Breast epithelium (tissue), 4 donors: ENCODE data around the gene CTNNA3. TPM values are rescaled to one million over a fixed set of nuclear protein-coding genes. Genes with fewer than 3 reads are reported as not detected.

Experiments
- DNase-seq, 2 donors: peaks; one replicate each; pipeline ENCODE4 v3.0.0-alpha.2; 2019; ENCODE audit warnings: low spot score in 2 of 2
- H3K27ac ChIP-seq, 2 donors: fragments of 200-600 bp; sonication (generic) in 1 of 2; one replicate each; pipeline ENCODE4 v1.5.1; 2016 to 2019; ENCODE audit warnings: mild to moderate bottlenecking in 1 of 2
- H3K27me3 ChIP-seq, 2 donors: fragments of 200-600 bp; sonication (generic) in 1 of 2; one replicate each; pipeline versions ENCODE4 v1.5.1 to v1.6.0; 2017 to 2019; ENCODE audit warnings: control low read depth in 1 of 2, mild to moderate bottlenecking in 1 of 2
- H3K36me3 ChIP-seq: fragments of 200-600 bp; one replicate; pipeline ENCODE4 v1.5.1; 2019
- H3K4me1 ChIP-seq, 2 donors: fragments of 200-600 bp; sonication (generic); one replicate each; pipeline ENCODE4 v1.5.1; 2016 to 2019; ENCODE audit warnings: control low read depth in 1 of 2
- H3K4me3 ChIP-seq, 3 donors: fragments of 200-600 bp; sonication (generic); 1 replicate in 2 of 3; 2 replicates in 1 of 3; pipeline ENCODE4 v1.5.1; 2016 to 2019; ENCODE audit warnings: mild to moderate bottlenecking in 3 of 3, moderate library complexity in 2 of 3
- H3K9me3 ChIP-seq, 2 donors: fragments of 200-600 bp; sonication (generic) in 1 of 2; one replicate each; pipeline ENCODE4 v1.5.1; 2016 to 2019; ENCODE audit warnings: control low read depth in 1 of 2
- POLR2A ChIP-seq: fragments of 450-650 bp; IDR thresholded peaks from one replicate; pipeline ENCODE4 v1.6.1; 2016; ENCODE audit warnings: antibody characterized with exemption, mild to moderate bottlenecking, moderate library complexity
- POLR2AphosphoS5 ChIP-seq, 3 donors: sonication (generic); formaldehyde crosslinking; IDR thresholded peaks; one replicate each; pipeline ENCODE4 v1.6.1; 2017; ENCODE audit warnings: antibody characterized with exemption in 3 of 3
- intact Hi-C: fragments of 100-400 bp; cut with DNase I; formaldehyde crosslinking; loops from one replicate; pipeline ENCODE4 v1.15.1; 2023; ENCODE audit warnings: low total_unique reads
- total RNA-seq, 3 donors: library from RNA; depleted of rRNA; stranded (reverse); fragments of >200 nt; gene quantifications; one replicate each; pipeline ENCODE4 v1.1.0, GENCODE V29; 2016
- TF ChIP-seq, protein P1 (sequence below), 3 donors: fragments of 450-650 bp; IDR thresholded peaks; one replicate each; pipeline ENCODE4 v1.5.1; 2016 to 2017; ENCODE audit warnings: antibody characterized with exemption in 3 of 3, mild to moderate bottlenecking in 3 of 3, moderate library complexity in 3 of 3

The CTNNA3 gene
- total RNA-seq, 3 donors from 2014 or later: 0.33 to 1.1 (median 0.59) TPM

DNA sequence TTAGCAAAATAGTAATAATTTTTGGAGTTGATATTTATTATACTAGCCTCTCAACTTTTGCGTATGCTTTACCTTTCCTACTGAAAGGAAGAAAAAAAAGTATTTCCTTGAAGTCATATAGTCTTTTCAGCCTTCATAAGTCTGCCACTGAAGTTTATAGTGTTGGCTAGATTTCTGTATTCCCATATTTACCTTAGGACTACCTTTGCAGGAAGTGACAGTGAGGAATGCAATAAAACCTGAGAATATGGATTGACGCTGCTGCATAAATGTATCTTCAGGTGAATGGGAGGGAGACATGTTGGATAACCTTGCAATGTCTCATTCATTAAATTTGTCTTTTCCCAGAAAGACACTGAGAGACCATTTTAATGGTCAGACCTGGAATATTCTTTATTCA lies 776.7 kb downstream of the CTNNA3 start:
- Histone ChIP-seq H3K27ac (no peak overlapping the region), H3K36me3 (no peaks in the 10 kb centered on the region), H3K4me1 (no peaks in the 10 kb centered on the region), H3K27me3 (no peaks in the 10 kb centered on the region), H3K4me3 (no peak overlapping the region), H3K9me3 (no peaks in the 10 kb centered on the region)
- TF ChIP-seq POLR2AphosphoS5 (IDR thresholded peaks at IDR 0.05) (no peak), POLR2A (no peak)
- TF ChIP-seq, protein P1, sequence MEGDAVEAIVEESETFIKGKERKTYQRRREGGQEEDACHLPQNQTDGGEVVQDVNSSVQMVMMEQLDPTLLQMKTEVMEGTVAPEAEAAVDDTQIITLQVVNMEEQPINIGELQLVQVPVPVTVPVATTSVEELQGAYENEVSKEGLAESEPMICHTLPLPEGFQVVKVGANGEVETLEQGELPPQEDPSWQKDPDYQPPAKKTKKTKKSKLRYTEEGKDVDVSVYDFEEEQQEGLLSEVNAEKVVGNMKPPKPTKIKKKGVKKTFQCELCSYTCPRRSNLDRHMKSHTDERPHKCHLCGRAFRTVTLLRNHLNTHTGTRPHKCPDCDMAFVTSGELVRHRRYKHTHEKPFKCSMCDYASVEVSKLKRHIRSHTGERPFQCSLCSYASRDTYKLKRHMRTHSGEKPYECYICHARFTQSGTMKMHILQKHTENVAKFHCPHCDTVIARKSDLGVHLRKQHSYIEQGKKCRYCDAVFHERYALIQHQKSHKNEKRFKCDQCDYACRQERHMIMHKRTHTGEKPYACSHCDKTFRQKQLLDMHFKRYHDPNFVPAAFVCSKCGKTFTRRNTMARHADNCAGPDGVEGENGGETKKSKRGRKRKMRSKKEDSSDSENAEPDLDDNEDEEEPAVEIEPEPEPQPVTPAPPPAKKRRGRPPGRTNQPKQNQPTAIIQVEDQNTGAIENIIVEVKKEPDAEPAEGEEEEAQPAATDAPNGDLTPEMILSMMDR (IDR thresholded peaks at IDR 0.05): no peak
- intact Hi-C loops: no loop called here
- no peak for DNase-seq

DNA sequence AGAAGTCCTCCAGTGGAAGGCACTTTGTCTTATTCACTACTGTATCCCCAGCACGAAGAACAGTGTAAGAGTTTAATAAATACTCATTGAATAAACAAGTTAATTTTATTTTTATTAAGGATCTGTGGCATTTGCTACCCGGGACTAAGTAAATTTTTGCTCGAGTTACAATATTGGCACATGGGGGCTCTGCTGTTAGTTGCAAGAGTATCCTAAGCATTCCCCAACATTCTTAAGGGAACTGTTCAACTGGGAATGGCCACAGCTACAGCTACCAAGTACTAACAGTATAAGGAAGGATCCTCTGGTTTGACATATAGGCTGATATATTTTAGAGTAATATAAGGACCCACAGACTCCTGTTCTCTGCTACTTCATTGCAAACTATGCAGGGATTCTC lies 778.9 kb downstream of the CTNNA3 start:
- H3K27me3 ChIP-seq: no peaks in the 10 kb centered on the region
- no peaks in the 10 kb centered on the region for H3K36me3 ChIP-seq
- H3K9me3 ChIP-seq: no peaks in the 10 kb centered on the region
- no peak for TF ChIP-seq POLR2A
- TF ChIP-seq, protein P1 (IDR thresholded peaks at IDR 0.05): no peak
- no peak for TF ChIP-seq POLR2AphosphoS5 (IDR thresholded peaks at IDR 0.05)
- H3K27ac ChIP-seq: no peak overlapping the region
- H3K4me3 ChIP-seq: no peak overlapping the region
- no peak for DNase-seq
- intact Hi-C loops: no loop called here
- no peaks in the 10 kb centered on the region for H3K4me1 ChIP-seq

DNA sequence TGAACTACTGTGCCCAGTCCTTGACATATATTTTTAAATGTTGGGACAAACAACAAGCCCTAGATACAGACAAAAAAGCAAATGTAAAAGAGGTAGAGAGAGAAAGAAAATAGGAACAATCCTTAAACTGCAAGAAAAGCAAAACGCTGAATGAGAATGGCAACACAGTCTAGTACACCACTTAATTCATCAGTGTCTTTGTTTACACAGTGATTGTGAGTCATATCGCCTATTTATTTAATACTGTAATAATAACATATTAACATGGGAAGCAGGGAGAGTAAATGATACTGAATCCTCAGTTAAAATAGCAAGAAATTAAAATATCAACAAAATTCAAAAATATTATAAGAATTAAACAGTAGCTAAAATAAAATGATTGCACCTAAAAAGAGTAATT lies 780.0 kb downstream of the CTNNA3 start:
- Histone ChIP-seq H3K27ac (no peak overlapping the region), H3K4me1 (no peaks in the 10 kb centered on the region), H3K9me3 (no peaks in the 10 kb centered on the region), H3K4me3 (no peak overlapping the region), H3K27me3 (no peaks in the 10 kb centered on the region), H3K36me3 (no peaks in the 10 kb centered on the region)
- no peak for DNase-seq
- intact Hi-C loops: no loop called here
- TF ChIP-seq POLR2AphosphoS5 (IDR thresholded peaks at IDR 0.05): no peak
- no peak for TF ChIP-seq POLR2A
- TF ChIP-seq, protein P1 (IDR thresholded peaks at IDR 0.05): no peak

DNA sequence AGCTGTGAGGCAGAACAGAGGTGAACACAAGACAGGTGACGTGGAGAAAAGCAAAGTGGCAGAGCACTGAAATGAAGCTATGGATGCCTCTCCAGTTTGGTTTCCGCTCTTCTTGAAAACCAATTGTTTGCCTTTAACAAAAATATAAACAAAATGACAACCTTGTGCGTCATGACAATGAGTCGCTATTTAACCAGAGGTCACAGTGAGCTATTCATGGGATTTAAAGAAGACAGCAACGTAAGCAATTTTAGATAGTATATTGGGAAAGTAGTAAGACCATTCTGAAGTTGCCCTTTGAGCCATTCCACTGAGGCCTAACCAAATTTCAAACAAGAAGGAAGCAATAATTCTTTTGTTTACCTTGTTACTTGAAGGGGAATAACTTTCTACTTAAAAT lies 785.3 kb downstream of the CTNNA3 start:
- DNase-seq: no peak
- no peak overlapping the region for H3K4me3 ChIP-seq
- H3K9me3 ChIP-seq: no peaks in the 10 kb centered on the region
- intact Hi-C loops: no loop called here
- H3K4me1 ChIP-seq: no peaks in the 10 kb centered on the region
- H3K27me3 ChIP-seq: no peaks in the 10 kb centered on the region
- TF ChIP-seq POLR2AphosphoS5 (IDR thresholded peaks at IDR 0.05) (no peak), POLR2A (no peak)
- TF ChIP-seq, protein P1 (IDR thresholded peaks at IDR 0.05): no peak
- no peaks in the 10 kb centered on the region for H3K36me3 ChIP-seq
- H3K27ac ChIP-seq: no peak overlapping the region

DNA sequence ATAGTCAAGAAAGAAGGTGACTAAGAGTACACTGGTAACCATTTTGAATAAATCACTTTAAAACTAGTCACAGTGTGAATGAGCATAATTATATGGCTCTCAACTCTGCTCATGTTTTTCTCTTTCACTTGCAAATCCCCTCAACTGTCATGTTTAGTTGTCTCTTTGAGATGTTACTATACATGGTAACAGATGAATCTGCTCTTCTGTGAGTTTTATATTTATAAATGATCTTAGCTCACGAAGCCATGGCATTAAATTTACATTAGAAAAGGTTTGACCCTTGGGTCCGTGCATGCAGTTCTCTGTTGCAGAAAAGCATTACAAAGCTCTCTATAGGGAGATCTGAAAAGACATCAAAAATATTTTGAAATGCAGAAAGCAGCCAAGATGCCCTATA lies 803.1 kb downstream of the CTNNA3 start:
- no peak for TF ChIP-seq POLR2AphosphoS5 (IDR thresholded peaks at IDR 0.05)
- no peak for TF ChIP-seq POLR2A
- TF ChIP-seq, protein P1 (IDR thresholded peaks at IDR 0.05): no peak
- H3K9me3 ChIP-seq: peaks cover 0 to 2% of the 10 kb centered on the region in 2 donors
- H3K4me1 ChIP-seq: no peaks in the 10 kb centered on the region
- H3K36me3 ChIP-seq: no peaks in the 10 kb centered on the region
- H3K4me3 ChIP-seq: no peak overlapping the region
- H3K27me3 ChIP-seq: no peaks in the 10 kb centered on the region
- DNase-seq: no peak
- intact Hi-C loops: no loop called here
- no peak overlapping the region for H3K27ac ChIP-seq
